SU-DHL-6 (cell line): ENCODE results near the gene NINL.

Experiments used
- H2AFZ ChIP-seq: fragments of 200-600 bp; sonication (generic); 2 replicates; pipeline ENCODE4 v1.6.1; 2014; ENCODE audit warnings: low read depth, mild to moderate bottlenecking, moderate library complexity, mixed read lengths, antibody characterized with exemption, low read length; ENCODE audit not compliant: severe bottlenecking
- H3F3A ChIP-seq: fragments of 200-600 bp; shearing (Covaris generic); 2 replicates; pipeline ENCODE4 v1.6.0; 2016; ENCODE audit warnings: antibody characterized with exemption, mild to moderate bottlenecking; ENCODE audit not compliant: insufficient read depth
- H3K27ac ChIP-seq: fragments of 200-600 bp; sonication (generic); 2 replicates; pipeline ENCODE4 v1.5.1; 2016; ENCODE audit warnings: low read depth, mild to moderate bottlenecking, low read length, moderate library complexity, mixed read lengths
- H3K27me3 ChIP-seq: fragments of 200-600 bp; sonication (generic), shearing (Covaris generic); 2 replicates; pipeline ENCODE4 v1.6.0; 2014; ENCODE audit warnings: mild to moderate bottlenecking, low read length
- H3K36me3 ChIP-seq: fragments of 200-600 bp; sonication (generic); 2 replicates; pipeline ENCODE4 v1.6.1; 2014; ENCODE audit warnings: mild to moderate bottlenecking, low read length, mixed read lengths
- H3K4me2 ChIP-seq: fragments of 300-600, 200-600 bp; shearing (Covaris generic), sonication (generic); 2 replicates; pipeline ENCODE4 v1.6.0; 2014; ENCODE audit warnings: low read length, low read depth, mild to moderate bottlenecking; ENCODE audit not compliant: poor library complexity, severe bottlenecking
- H3K4me3 ChIP-seq: fragments of 200-600 bp; sonication (generic); 2 replicates; pipeline ENCODE4 v1.5.1; 2014; ENCODE audit warnings: antibody characterized with exemption, low read length, mild to moderate bottlenecking, mixed read lengths; ENCODE audit not compliant: insufficient read depth, poor library complexity, severe bottlenecking
- H3K79me2 ChIP-seq: fragments of 200-600 bp; sonication (generic); 2 replicates; pipeline ENCODE4 v1.6.1; 2014; ENCODE audit warnings: mild to moderate bottlenecking, low read length, moderate library complexity; ENCODE audit not compliant: insufficient read depth
- H3K9ac ChIP-seq: fragments of 200-600 bp; sonication (generic); 2 replicates; pipeline ENCODE4 v1.7.0; 2014; ENCODE audit warnings: mild to moderate bottlenecking, low read length
- H3K9me2 ChIP-seq: fragments of 200-600 bp; sonication (generic); replicated peaks from 2 replicates; pipeline ENCODE4 v1.6.1; 2014; ENCODE audit warnings: low read length; ENCODE audit not compliant: insufficient read depth
- H3K9me3 ChIP-seq: fragments of 200-600 bp; sonication (generic); 2 replicates; pipeline ENCODE4 v1.6.1; 2014; ENCODE audit warnings: low read length, mixed read lengths; ENCODE audit not compliant: insufficient read depth
- H4K20me1 ChIP-seq: fragments of 200-600 bp; sonication (generic); 2 replicates; pipeline ENCODE4 v1.6.1; 2014; ENCODE audit warnings: low read depth, mild to moderate bottlenecking, antibody characterized with exemption, low read length, moderate library complexity, mixed read lengths
- CTCF ChIP-seq: fragments of 200-600 bp; sonication (generic); IDR thresholded peaks from one replicate; pipeline ENCODE4 v1.5.1; 2017; ENCODE audit warnings: antibody characterized with exemption, mild to moderate bottlenecking, low read length, moderate library complexity; ENCODE audit not compliant: insufficient read depth, poor library complexity, severe bottlenecking
- EZH2phosphoT487 ChIP-seq: fragments of 200-600 bp; sonication (generic), shearing (Covaris generic); conservative IDR thresholded peaks from 2 replicates; pipeline ENCODE4 v1.6.1; 2018; ENCODE audit warnings: mild to moderate bottlenecking, antibody characterized with exemption, low read length, moderate library complexity, mixed read lengths

Gene NINL

GRCh38 chr20:25496165-25496967 lies 89.0 kb downstream of the NINL start:
- H3K4me3 ChIP-seq: no peak overlapping the region
- no peak overlapping the region for H3K9ac ChIP-seq
- no peaks in the 10 kb centered on the region for H4K20me1 ChIP-seq
- no peaks in the 10 kb centered on the region for H3K27me3 ChIP-seq
- no peak overlapping the region for H3K27ac ChIP-seq
- H3K9me3 ChIP-seq: no peaks in the 10 kb centered on the region
- H3K4me2 ChIP-seq: no peak overlapping the region
- H3F3A ChIP-seq: no peaks in the 10 kb centered on the region
- H2AFZ ChIP-seq: no peak overlapping the region
- TF ChIP-seq CTCF (no peak), EZH2phosphoT487 (no peak)
- no peaks in the 10 kb centered on the region for H3K36me3 ChIP-seq
- H3K9me2 ChIP-seq: no peaks in the 10 kb centered on the region
- no peaks in the 10 kb centered on the region for H3K79me2 ChIP-seq

- Histone ChIP-seq H3F3A (no peaks in the 10 kb centered on the region), H2AFZ (no peak overlapping the region), H4K20me1 (no peaks in the 10 kb centered on the region), H3K9ac (no peak overlapping the region), H3K27me3 (no peaks in the 10 kb centered on the region), H3K4me3 (no peak overlapping the region), H3K9me3 (no peaks in the 10 kb centered on the region), H3K27ac (no peak overlapping the region), H3K4me2 (no peak overlapping the region), H3K36me3 (no peaks in the 10 kb centered on the region), H3K9me2 (no peaks in the 10 kb centered on the region), H3K79me2 (no peaks in the 10 kb centered on the region)
- TF ChIP-seq EZH2phosphoT487 (no peak), CTCF (no peak)
Measured at GRCh38 chr20:25495189-25495824, 90.0 kb downstream of the NINL start.

GRCh38 chr20:25494506-25495188 lies 90.7 kb downstream of the NINL start:
- TF ChIP-seq EZH2phosphoT487 (no peak), CTCF (no peak)
- Histone ChIP-seq H3K27ac (no peak overlapping the region), H3K9me2 (no peaks in the 10 kb centered on the region), H3K9me3 (no peaks in the 10 kb centered on the region), H3K4me3 (no peak overlapping the region), H4K20me1 (no peaks in the 10 kb centered on the region), H3K27me3 (no peaks in the 10 kb centered on the region), H3K36me3 (no peaks in the 10 kb centered on the region), H2AFZ (no peak overlapping the region), H3K9ac (no peak overlapping the region), H3F3A (no peaks in the 10 kb centered on the region), H3K79me2 (no peaks in the 10 kb centered on the region), H3K4me2 (no peak overlapping the region)
